GM12878 (cell line): ENCODE data around the gene CCDC57. TPM values are rescaled to one million over a fixed set of nuclear protein-coding genes. Genes with fewer than 3 reads are reported as not detected.

ENCODE experiments used
- ATAC-seq: fragments of 200-7000 bp; cut with Tn5 transposase; 3 replicates; pipeline ENCODE4 v1.9.1; 2020; ENCODE audit warnings: mild to moderate bottlenecking, moderate library complexity
- BruUV-seq: library from RNA; stranded (reverse); fragments of 400-500 nt; replicated peaks from 2 replicates; lab custom pipeline; 2021; lab: Mats Ljungman, UMichigan
- CTCF ChIA-PET: fragments of 300-600 bp; sonication (Branson Sonifier 250); formaldehyde crosslinking; extraction: SDS; loops from one replicate; lab custom pipeline; 2021; ENCODE audit warnings: inconsistent platforms; lab: Yijun Ruan, JAX
- POLR2A ChIA-PET: fragments of 350-600 bp; formaldehyde crosslinking; extraction: SDS; loops from one replicate; lab custom pipeline; 2021; ENCODE audit warnings: inconsistent platforms; lab: Charles Lee
- RAD21 ChIA-PET: fragments of 300-600 bp; sonication (Branson Sonifier 250); formaldehyde crosslinking; loops from one replicate; lab custom pipeline; 2023; ENCODE audit warnings: antibody characterized with exemption; ENCODE audit not compliant: unreplicated experiment; lab: Charles Lee
- SMC1A ChIA-PET: fragments of 300-600 bp; sonication (Branson Sonifier 250); formaldehyde crosslinking; loops from one replicate; lab custom pipeline; 2023; ENCODE audit not compliant: unreplicated experiment, uncharacterized antibody; lab: Charles Lee
- DNase-seq: peaks from one replicate; pipeline ENCODE4 v3.0.0-alpha.2; 2011; ENCODE audit warnings: low read depth, low spot score
- FAIRE-seq: peaks from 3 replicates; lab custom pipeline; 2011; peaks lifted over from hg19 to GRCh38; lab: Jason Lieb, UNC
- H2AFZ ChIP-seq: 2 replicates; pipeline ENCODE4 v1.6.0; 2011; ENCODE audit warnings: low read depth, low read length, control low read depth; ENCODE audit not compliant: control insufficient read depth
- H3K27ac ChIP-seq: 2 replicates; pipeline ENCODE4 v1.5.1; 2011; ENCODE audit warnings: control low read depth; ENCODE audit not compliant: control insufficient read depth, insufficient read depth
- H3K27me3 ChIP-seq, 2 experiments: replicated peaks in 1 of 2; 2 replicates each; pipeline versions ENCODE4 v1.6.0 to v1.6.1; 2011; ENCODE audit warnings: low read length in 1 of 2; ENCODE audit not compliant: control insufficient read depth in 2 of 2, insufficient read depth in 2 of 2
- H3K36me3 ChIP-seq, 2 experiments: 2 replicates each; pipeline ENCODE4 v1.5.1; 2011; ENCODE audit warnings: low read length in 1 of 2; ENCODE audit not compliant: control insufficient read depth in 2 of 2, insufficient read depth in 2 of 2
- H3K4me1 ChIP-seq: 2 replicates; pipeline ENCODE4 v1.6.1; 2011; ENCODE audit warnings: mild to moderate bottlenecking, low read length, moderate library complexity, mixed read lengths; ENCODE audit not compliant: control insufficient read depth, insufficient read depth
- H3K4me2 ChIP-seq: 2 replicates; pipeline ENCODE4 v1.6.0; 2011; ENCODE audit warnings: control low read depth; ENCODE audit not compliant: control insufficient read depth, insufficient read depth
- H3K4me3 ChIP-seq: fragments of 200-600 bp; sonication (generic); 2 replicates; pipeline ENCODE4 v1.5.1; 2016
- H3K79me2 ChIP-seq: 2 replicates; pipeline ENCODE4 v1.6.0; 2011; ENCODE audit warnings: low read length; ENCODE audit not compliant: control insufficient read depth, insufficient read depth
- H3K9ac ChIP-seq: 2 replicates; pipeline ENCODE4 v1.8.0; 2011; ENCODE audit warnings: low read length, control low read depth, mixed read lengths; ENCODE audit not compliant: control insufficient read depth, insufficient read depth
- H3K9me3 ChIP-seq: replicated peaks from 3 replicates; pipeline ENCODE4 v1.5.1; 2011; ENCODE audit warnings: mild to moderate bottlenecking, low read length; ENCODE audit not compliant: control insufficient read depth, insufficient read depth
- H4K20me1 ChIP-seq: 2 replicates; pipeline ENCODE4 v1.6.0; 2011; ENCODE audit not compliant: control insufficient read depth, insufficient read depth
- BHLHE40 ChIP-seq, 2 experiments: fragments of 450-650 bp in 1 of 2; IDR thresholded peaks; 2 replicates each; pipeline ENCODE4 v1.6.1; 2011 to 2017; ENCODE audit warnings: low read depth in 2 of 2, borderline replicate concordance in 1 of 2, improper control_type of control experiment in 1 of 2, low read length in 1 of 2, mild to moderate bottlenecking in 1 of 2
- ETV6 ChIP-seq, 2 experiments: fragments of 450-650 bp in 1 of 2; IDR thresholded peaks in 1 of 2; conservative IDR thresholded peaks in 1 of 2; 2 replicates each; pipeline ENCODE4 v1.6.1; 2014; ENCODE audit warnings: antibody characterized with exemption in 1 of 2, borderline replicate concordance in 1 of 2, low read depth in 1 of 2, mild to moderate bottlenecking in 1 of 2, moderate library complexity in 1 of 2
- HDGF ChIP-seq: fragments of 450-650 bp; IDR thresholded peaks from 2 replicates; pipeline ENCODE4 v1.6.1; 2016; ENCODE audit warnings: antibody characterized with exemption
- MEF2A ChIP-seq: IDR thresholded peaks from 2 replicates; pipeline ENCODE4 v1.6.1; 2011; ENCODE audit warnings: low read depth, mild to moderate bottlenecking, low read length, moderate library complexity; ENCODE audit not compliant: insufficient read depth
- PAX8 ChIP-seq: fragments of 450-650 bp; IDR thresholded peaks from 2 replicates; pipeline ENCODE4 v1.6.1; 2017; ENCODE audit warnings: mild to moderate bottlenecking, moderate library complexity
- RAD21 ChIP-seq: IDR thresholded peaks from 2 replicates; pipeline ENCODE4 v1.6.1; 2011; ENCODE audit warnings: mild to moderate bottlenecking, low read depth, low read length, moderate library complexity; ENCODE audit not compliant: insufficient read depth
- RB1 ChIP-seq: fragments of 450-650 bp; formaldehyde crosslinking; IDR thresholded peaks from 2 replicates; pipeline ENCODE4 v1.6.1; 2017; ENCODE audit warnings: mild to moderate bottlenecking, borderline replicate concordance
- RUNX3 ChIP-seq: IDR thresholded peaks from 2 replicates; pipeline ENCODE4 v1.6.1; 2012; ENCODE audit warnings: low read length, inconsistent platforms
- TARDBP ChIP-seq: IDR thresholded peaks from 2 replicates; pipeline ENCODE4 v1.6.1; 2016; ENCODE audit warnings: borderline replicate concordance
- ZNF217 ChIP-seq: fragments of 450-650 bp; IDR thresholded peaks from 2 replicates; pipeline ENCODE4 v1.6.1; 2017; ENCODE audit warnings: antibody characterized with exemption, mild to moderate bottlenecking
- WGBS: methylation state at CpG from one replicate; pipeline ENCODE4 v1.1.6; 2016; ENCODE audit warnings: low lambda C conversion rate; ENCODE audit not compliant: insufficient replicate concordance, insufficient coverage; ENCODE audit errors: missing lambda C conversion rate; 5-methylcytosine and 5-hydroxymethylcytosine counted together
- in situ Hi-C: fragments of 300-500 bp; cut with MboI; formaldehyde crosslinking; loops from 9 replicates; pipeline ENCODE4 v1.14.3; 2018; ENCODE audit warnings: mixed read lengths
- intact Hi-C: fragments of 100-400 bp; cut with micrococcal nuclease; formaldehyde crosslinking; loops from one replicate; pipeline ENCODE4 v1.14.2; 2022; ENCODE audit not compliant: unreplicated experiment
- polyA plus RNA-seq, 11 experiments: library from polyadenylated mRNA; depleted of rRNA in 4 of 11; unstranded in 6 of 11; stranded (reverse) in 5 of 11; fragments of >200 nt; fragmentation: Nextera tagmentation in 4 of 11; fragmentation: Illumina TruSeq in 1 of 11; extraction: Ambion mirVana in 4 of 11; extraction: Trizol in 1 of 11; gene quantifications; 1 replicate in 1 of 11; 2 replicates in 10 of 11; pipeline versions ENCODE4 v1.2.1 to v1.2.3, GENCODE V29; 2011 to 2016; ENCODE audit warnings: inconsistent platforms in 2 of 11, missing spikeins in 2 of 11, low read depth in 1 of 11
- total RNA-seq, 4 experiments: library from RNA; depleted of rRNA in 3 of 4; stranded (reverse); fragments of >200 nt in 3 of 4; fragmentation: Illumina TruSeq in 1 of 4; extraction: Trizol in 1 of 4; gene quantifications; 2 replicates each; pipeline versions ENCODE4 v1.2.1 to v1.2.3, GENCODE V29; 2013 to 2021

CCDC57 gene
- total and polyA plus RNA-seq, 10 of the 15 experiments (the other 5 are each of a cell fraction or from before 2014, with no cell fraction given), result 5.4 to 123 (median 45.8) TPM

DNA sequence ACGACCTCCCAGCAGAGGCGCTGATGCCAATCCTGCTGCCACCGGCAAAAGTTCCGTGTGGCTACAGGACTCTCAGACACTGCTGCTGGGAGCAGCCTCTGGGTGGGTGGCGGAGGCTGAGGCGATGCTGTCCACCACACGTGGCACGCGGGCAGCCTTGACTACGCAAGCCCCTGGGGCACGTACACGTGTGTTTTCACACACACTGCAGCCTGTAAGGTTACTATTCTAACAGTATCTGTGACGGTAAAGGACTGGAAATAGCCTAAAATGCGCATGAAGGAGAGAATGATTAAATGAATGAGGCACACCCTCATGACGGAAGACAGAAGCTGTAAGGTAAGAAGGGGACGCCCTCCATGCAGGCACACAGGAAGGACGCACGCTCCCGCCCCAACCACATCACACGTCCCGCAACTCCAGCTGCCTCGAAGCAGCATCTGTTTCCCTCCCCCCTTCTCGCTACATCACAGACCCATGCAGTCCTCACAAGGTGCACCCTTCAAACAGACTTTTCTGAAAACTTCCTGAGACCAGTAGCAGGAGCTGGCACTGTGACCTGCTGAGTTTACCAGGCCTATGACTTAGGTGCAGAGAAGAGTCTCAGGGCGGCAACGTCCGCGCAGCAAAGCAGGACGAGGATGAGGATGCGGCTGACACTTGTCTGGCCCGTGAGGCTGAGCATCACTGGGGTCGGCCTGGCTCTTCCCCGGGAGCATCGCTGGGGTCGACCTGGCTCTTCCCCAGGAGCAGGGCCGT, 85.9 kb downstream of the CCDC57 start (continued):
- TF ChIP-seq PAX8, result no peak
- TF ChIP-seq ZNF217, result no peak

DNA sequence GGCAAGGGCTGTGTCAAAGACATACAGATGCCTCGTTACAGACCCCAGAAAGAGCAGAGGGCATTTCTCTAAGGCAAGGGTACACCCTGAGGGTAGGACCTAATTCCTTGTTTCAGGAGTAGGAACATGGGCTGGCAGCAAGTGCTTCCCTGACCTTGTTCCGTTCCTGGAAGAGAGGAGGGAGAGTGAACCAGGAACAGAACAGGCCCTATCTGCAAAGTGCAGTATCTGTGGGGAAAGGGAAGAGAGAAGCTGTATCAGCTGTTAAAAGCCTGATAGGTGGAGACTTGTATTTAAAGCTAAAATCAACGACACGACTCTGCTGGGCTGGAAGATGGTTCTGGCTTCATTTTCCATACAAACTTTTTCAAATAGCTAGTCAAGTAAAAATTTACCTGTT, 88.5 kb downstream of the CCDC57 start:
- no peak overlapping the region for H2AFZ ChIP-seq
- H3K27me3 ChIP-seq, result no peaks in the 10 kb centered on the region
- CTCF ChIA-PET, result no interaction called here
- no peaks in the 10 kb centered on the region for H4K20me1 ChIP-seq
- RAD21 ChIA-PET, result interaction anchor here (0.6 kb wide), 2 partner anchors 147 to 829 kb away, joined by 3 to 5 read pairs; partner anchors contain the start of gene SLC38A10
- no peak overlapping the region for H3K4me3 ChIP-seq
- 68% methylated on average over 4 of the region's 4 CpGs for WGBS
- POLR2A ChIA-PET, result interaction anchor here (0.6 kb wide), 2 partner anchors 114 to 952 kb away, joined by 3 to 6 read pairs; no protein-coding TSS in a partner anchor
- H3K4me2 ChIP-seq, result no peak overlapping the region
- SMC1A ChIA-PET, result interaction anchor here (0.8 to 0.9 kb wide), 2 partner anchors 20 to 96 kb away, joined by 3 read pairs; no protein-coding TSS in a partner anchor
- no peaks in the 10 kb centered on the region for H3K79me2 ChIP-seq
- no peak for ATAC-seq
- FAIRE-seq, result no peak
- no peaks in the 10 kb centered on the region for H3K36me3 ChIP-seq
- DNase-seq, result no peak
- no peak overlapping the region for H3K9ac ChIP-seq
- in situ Hi-C loops (no loop called here), intact Hi-C loops (no loop called here)
- no peaks in the 10 kb centered on the region for H3K4me1 ChIP-seq
- BruUV-seq, result no TSS peak
- no peak overlapping the region for H3K27ac ChIP-seq
- no peak for TF ChIP-seq BHLHE40 (IDR thresholded peaks at IDR 0.05; ENCODE audit: borderline replicate concordance in 1 of 2, low read depth in 2 of 2, low read length in 1 of 2)
- TF ChIP-seq RUNX3, result no peak
- no peak for TF ChIP-seq TARDBP
- TF ChIP-seq RB1, result no peak
- no peak for TF ChIP-seq HDGF
- no peak for TF ChIP-seq MEF2A
- no peak for TF ChIP-seq RAD21
- no peak for TF ChIP-seq ETV6 (conservative IDR thresholded peaks at IDR 0.05 in 1 of 2, IDR thresholded peaks at IDR 0.05 in 1 of 2; ENCODE audit: borderline replicate concordance in 1 of 2, low read depth in 1 of 2)
- TF ChIP-seq, all 136 proteins: peak for 0
- no peaks in the 10 kb centered on the region for H3K9me3 ChIP-seq
